Peyer's patch (tissue), 4 donors: ENCODE data around the gene RBM19.

Experiments used
- CTCF ChIP-seq, 6 experiments: fragments of 450-650 bp in 4 of 6; fragments of 200-600 bp in 2 of 6; sonication (generic) in 1 of 6; IDR thresholded peaks; one replicate each; pipeline ENCODE4 v1.5.1; 2017 to 2019; ENCODE audit warnings: antibody characterized with exemption in 6 of 6, mild to moderate bottlenecking in 3 of 6, moderate library complexity in 1 of 6
- POLR2A ChIP-seq, 2 donors: fragments of 450-650 bp; IDR thresholded peaks; one replicate each; pipeline ENCODE4 v1.5.1; 2017; ENCODE audit warnings: antibody characterized with exemption in 2 of 2, mild to moderate bottlenecking in 2 of 2, moderate library complexity in 2 of 2

- TF ChIP-seq CTCF (IDR thresholded peaks at IDR 0.05) (no peak), POLR2A (IDR thresholded peaks at IDR 0.05) (no peak)
Observed at GRCh38 chr12:113908584-113909100, 57.5 kb downstream of the RBM19 start.
